Epidermal melanocyte (primary cell): ENCODE results near the gene CDX1.

ENCODE experiments used
- DNase-seq: peaks from one replicate; pipeline ENCODE4 v3.0.0; 2011; ENCODE audit warnings: low spot score; ENCODE audit not compliant: insufficient read length

Gene CDX1

GRCh38 chr5:150146235-150146634 is 20.3 kb upstream of the CDX1 start:
- no peak for DNase-seq

GRCh38 chr5:150146862-150147601 is 19.5 kb upstream of the CDX1 start:
- DNase-seq: no peak

- no peak for DNase-seq
These were observed 18.9 kb upstream of the CDX1 start for GRCh38 chr5:150147670-150148069.

- no peak for DNase-seq
These were observed 18.3 kb upstream of the CDX1 start for GRCh38 chr5:150148117-150148927.

GRCh38 chr5:150149618-150150017 is 17.0 kb upstream of the CDX1 start:
- DNase-seq: no peak

GRCh38 chr5:150152636-150153462 is 13.7 kb upstream of the CDX1 start:
- no peak for DNase-seq

- no peak for DNase-seq
These were observed 13.1 kb upstream of the CDX1 start for GRCh38 chr5:150153483-150153882.

GRCh38 chr5:150153957-150154617 is 12.5 kb upstream of the CDX1 start:
- no peak for DNase-seq

DNA sequence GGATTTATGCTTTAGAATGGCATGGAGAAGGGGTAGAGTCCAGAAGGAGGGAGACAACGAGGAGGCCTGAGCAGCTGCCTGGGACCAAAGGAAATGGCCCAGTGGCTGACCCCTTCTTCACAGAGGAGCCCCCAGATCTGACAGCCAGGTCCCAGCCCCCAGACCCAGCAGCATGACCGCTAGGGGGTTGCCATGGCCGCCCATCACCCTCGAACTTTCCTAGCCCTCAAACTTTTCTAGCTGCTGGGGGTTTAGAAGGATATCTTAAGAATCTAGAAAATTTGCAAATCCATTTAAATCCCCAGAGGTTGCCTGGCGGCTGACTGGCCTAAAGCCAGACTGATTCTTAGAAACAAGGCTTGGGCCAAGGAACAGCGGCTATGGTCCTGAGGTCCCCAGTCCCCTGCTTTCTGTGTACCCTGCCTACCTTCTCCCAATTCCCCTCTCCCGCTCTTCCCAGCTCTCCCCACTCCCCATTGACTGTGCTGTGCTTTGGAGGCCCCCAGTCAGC is 11.9 kb upstream of the CDX1 start:
- DNase-seq: no peak

GRCh38 chr5:150155258-150156026 is 11.1 kb upstream of the CDX1 start, which contains the start of gene PDGFRB:
TSS of gene PDGFRB (minus strand) at chr5:150155845. CDS start at chr5:150137047, 18,798 bp downstream.
- peak; percentile 77 for DNase-seq

DNA sequence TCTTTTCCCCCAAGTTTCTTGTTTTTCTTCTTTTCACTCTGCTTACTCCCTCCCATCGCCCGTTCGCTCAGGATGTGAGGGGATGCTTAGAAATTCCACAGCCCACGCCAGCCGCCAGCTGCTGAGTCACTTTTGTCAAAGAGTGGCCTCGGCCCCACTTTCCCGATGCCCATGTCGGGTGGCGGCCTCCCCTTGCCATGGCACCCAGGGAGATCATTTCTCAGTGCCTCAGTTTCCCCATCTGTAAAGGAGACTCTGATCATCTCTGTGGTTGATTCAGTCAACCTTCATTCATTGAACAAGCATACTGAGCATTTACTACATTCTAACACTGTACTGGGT is 10.6 kb upstream of the CDX1 start:
- no peak for DNase-seq

- DNase-seq: no peak
These were observed 10.0 kb upstream of the CDX1 start for GRCh38 chr5:150156540-150156939.

- DNase-seq: no peak
These were observed 9.4 kb upstream of the CDX1 start for GRCh38 chr5:150157168-150157567.

- DNase-seq: no peak
These were observed 8.2 kb upstream of the CDX1 start for GRCh38 chr5:150158170-150158949.

DNA sequence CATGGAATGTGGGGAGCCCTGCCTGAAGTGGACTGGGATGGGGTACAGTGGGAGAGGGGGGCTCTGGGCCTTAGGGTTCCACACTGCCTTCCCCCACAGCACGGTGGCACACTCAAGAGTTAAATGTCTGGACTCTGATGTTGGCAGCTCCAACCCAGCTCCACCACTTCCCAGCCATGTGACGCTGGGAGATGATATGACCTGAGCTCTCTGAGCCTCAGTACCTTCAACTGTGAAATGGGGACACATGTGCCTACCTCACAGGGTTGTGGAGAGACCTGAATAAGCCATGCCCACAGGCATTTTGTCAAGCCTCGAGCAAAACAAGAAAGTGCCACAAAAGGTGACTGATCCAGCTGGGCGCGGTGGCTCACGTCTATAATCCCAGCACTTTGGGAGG is 7.5 kb upstream of the CDX1 start:
- DNase-seq: no peak

- DNase-seq: no peak
These were observed 6.8 kb upstream of the CDX1 start for GRCh38 chr5:150159741-150160179.

GRCh38 chr5:150160448-150161081 is 6.0 kb upstream of the CDX1 start:
- no peak for DNase-seq

- DNase-seq: peak; percentile 84
These were observed 5.1 kb upstream of the CDX1 start for GRCh38 chr5:150161242-150162141.
